Gastroesophageal sphincter (tissue), 3 donors: ENCODE results near the gene NECTIN1.

Experiments
- EP300 ChIP-seq: sonication (generic); formaldehyde crosslinking; IDR thresholded peaks from one replicate; pipeline ENCODE4 v1.6.1; 2017; ENCODE audit warnings: antibody characterized with exemption, mild to moderate bottlenecking
- POLR2A ChIP-seq, 2 donors: fragments of 450-650 bp; IDR thresholded peaks; one replicate each; pipeline ENCODE4 v1.6.1; 2017; ENCODE audit warnings: antibody characterized with exemption in 2 of 2, mild to moderate bottlenecking in 2 of 2, moderate library complexity in 1 of 2
- TF ChIP-seq, protein P1 (sequence below), 4 experiments: fragments of 200-600 bp in 2 of 4; fragments of 450-650 bp in 2 of 4; sonication (generic) in 1 of 4; IDR thresholded peaks; one replicate each; pipeline ENCODE4 v1.5.1; 2017 to 2019; ENCODE audit warnings: antibody characterized with exemption in 4 of 4, mild to moderate bottlenecking in 2 of 4, moderate library complexity in 2 of 4

DNA sequence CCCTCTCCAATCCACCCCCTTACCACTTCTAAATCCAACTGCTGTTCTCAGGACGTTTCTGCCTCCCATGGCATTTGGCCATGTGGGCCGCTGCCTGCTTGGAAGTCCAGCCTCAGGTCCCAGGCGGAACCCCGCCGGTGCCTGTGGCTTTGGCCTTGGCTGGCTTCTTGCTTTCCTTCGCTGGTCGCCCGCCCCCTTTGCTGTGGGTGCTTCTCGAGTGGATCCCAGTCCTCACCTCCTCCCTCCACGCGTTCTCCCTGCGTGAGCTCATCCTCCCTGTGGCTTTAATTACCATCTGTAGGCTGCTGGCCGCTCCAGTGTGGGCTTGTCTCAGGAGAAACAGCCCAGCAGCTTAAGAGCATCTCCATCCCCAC lies 111.7 kb downstream of the NECTIN1 start:
- TF ChIP-seq, protein P1, sequence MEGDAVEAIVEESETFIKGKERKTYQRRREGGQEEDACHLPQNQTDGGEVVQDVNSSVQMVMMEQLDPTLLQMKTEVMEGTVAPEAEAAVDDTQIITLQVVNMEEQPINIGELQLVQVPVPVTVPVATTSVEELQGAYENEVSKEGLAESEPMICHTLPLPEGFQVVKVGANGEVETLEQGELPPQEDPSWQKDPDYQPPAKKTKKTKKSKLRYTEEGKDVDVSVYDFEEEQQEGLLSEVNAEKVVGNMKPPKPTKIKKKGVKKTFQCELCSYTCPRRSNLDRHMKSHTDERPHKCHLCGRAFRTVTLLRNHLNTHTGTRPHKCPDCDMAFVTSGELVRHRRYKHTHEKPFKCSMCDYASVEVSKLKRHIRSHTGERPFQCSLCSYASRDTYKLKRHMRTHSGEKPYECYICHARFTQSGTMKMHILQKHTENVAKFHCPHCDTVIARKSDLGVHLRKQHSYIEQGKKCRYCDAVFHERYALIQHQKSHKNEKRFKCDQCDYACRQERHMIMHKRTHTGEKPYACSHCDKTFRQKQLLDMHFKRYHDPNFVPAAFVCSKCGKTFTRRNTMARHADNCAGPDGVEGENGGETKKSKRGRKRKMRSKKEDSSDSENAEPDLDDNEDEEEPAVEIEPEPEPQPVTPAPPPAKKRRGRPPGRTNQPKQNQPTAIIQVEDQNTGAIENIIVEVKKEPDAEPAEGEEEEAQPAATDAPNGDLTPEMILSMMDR (IDR thresholded peaks at IDR 0.05): no peak
- TF ChIP-seq POLR2A (IDR thresholded peaks at IDR 0.05) (no peak), EP300 (no peak)
